Testis (tissue), 2 donors: Measurements from ENCODE around the gene ITPR2.

Experiments used
- POLR2A ChIP-seq: fragments of 450-650 bp; IDR thresholded peaks from one replicate; pipeline ENCODE4 v1.6.1; 2017; ENCODE audit warnings: antibody characterized with exemption, mild to moderate bottlenecking, moderate library complexity
- TF ChIP-seq, protein P1 (sequence below), 3 experiments: fragments of 450-650 bp in 2 of 3; fragments of 200-600 bp in 1 of 3; sonication (generic) in 1 of 3; IDR thresholded peaks; one replicate each; pipeline ENCODE4 v1.5.1; 2016 to 2019; ENCODE audit warnings: antibody characterized with exemption in 3 of 3, mild to moderate bottlenecking in 2 of 3, moderate library complexity in 1 of 3

- TF ChIP-seq, protein P1, sequence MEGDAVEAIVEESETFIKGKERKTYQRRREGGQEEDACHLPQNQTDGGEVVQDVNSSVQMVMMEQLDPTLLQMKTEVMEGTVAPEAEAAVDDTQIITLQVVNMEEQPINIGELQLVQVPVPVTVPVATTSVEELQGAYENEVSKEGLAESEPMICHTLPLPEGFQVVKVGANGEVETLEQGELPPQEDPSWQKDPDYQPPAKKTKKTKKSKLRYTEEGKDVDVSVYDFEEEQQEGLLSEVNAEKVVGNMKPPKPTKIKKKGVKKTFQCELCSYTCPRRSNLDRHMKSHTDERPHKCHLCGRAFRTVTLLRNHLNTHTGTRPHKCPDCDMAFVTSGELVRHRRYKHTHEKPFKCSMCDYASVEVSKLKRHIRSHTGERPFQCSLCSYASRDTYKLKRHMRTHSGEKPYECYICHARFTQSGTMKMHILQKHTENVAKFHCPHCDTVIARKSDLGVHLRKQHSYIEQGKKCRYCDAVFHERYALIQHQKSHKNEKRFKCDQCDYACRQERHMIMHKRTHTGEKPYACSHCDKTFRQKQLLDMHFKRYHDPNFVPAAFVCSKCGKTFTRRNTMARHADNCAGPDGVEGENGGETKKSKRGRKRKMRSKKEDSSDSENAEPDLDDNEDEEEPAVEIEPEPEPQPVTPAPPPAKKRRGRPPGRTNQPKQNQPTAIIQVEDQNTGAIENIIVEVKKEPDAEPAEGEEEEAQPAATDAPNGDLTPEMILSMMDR (IDR thresholded peaks at IDR 0.05) = no peak
- no peak for TF ChIP-seq POLR2A
Measured at GRCh38 chr12:26527682-26528081, 305.3 kb downstream of the ITPR2 start.
